Measurements from ENCODE around the gene CCDC191. TPM values are rescaled to one million over a fixed set of nuclear protein-coding genes. Genes with fewer than 3 reads are reported as not detected.

The CCDC191 gene
- total RNA-seq: 6.6 TPM

GRCh38 chr3:114056130-114057010 lies at the start of gene CCDC191, which contains the start of gene QTRT2:
CCDC191 (minus strand) TSS chr3:114056526; CDS start chr3:114056466, 60 bp downstream.
QTRT2 (plus strand) TSS chr3:114056737; CDS start chr3:114065258, 8,521 bp downstream.
- DNase-seq: peak; percentile 98

- DNase-seq: no peak
Measured at GRCh38 chr3:114104414-114104813, 48.1 kb upstream of the CCDC191 start.

GRCh38 chr3:114103858-114104257 lies 47.5 kb upstream of the CCDC191 start:
- DNase-seq: no peak

- no peak for DNase-seq
Measured at GRCh38 chr3:114103181-114103580, 46.9 kb upstream of the CCDC191 start.

GRCh38 chr3:114101101-114101500 lies 44.8 kb upstream of the CCDC191 start:
- no peak for DNase-seq

- DNase-seq: no peak
Measured at GRCh38 chr3:114095796-114096195, 39.5 kb upstream of the CCDC191 start.

GRCh38 chr3:114093596-114093995 lies 37.3 kb upstream of the CCDC191 start:
- no peak for DNase-seq

GRCh38 chr3:114093016-114093380 lies 36.7 kb upstream of the CCDC191 start:
- DNase-seq: no peak

- no peak for DNase-seq
Measured at GRCh38 chr3:114092151-114093015, 36.1 kb upstream of the CCDC191 start.

- no peak for DNase-seq
Measured at GRCh38 chr3:114089675-114090074, 33.3 kb upstream of the CCDC191 start.

GRCh38 chr3:114086356-114086755 lies 30.0 kb upstream of the CCDC191 start:
- DNase-seq: no peak

- no peak for DNase-seq
Measured at GRCh38 chr3:114083112-114083511, 26.8 kb upstream of the CCDC191 start.

- DNase-seq: no peak
Measured at GRCh38 chr3:114081037-114081436, 24.7 kb upstream of the CCDC191 start.

- DNase-seq: no peak
Measured at GRCh38 chr3:114080201-114080600, 23.9 kb upstream of the CCDC191 start.

- DNase-seq: no peak
Measured at GRCh38 chr3:114079761-114080160, 23.4 kb upstream of the CCDC191 start.

- DNase-seq: no peak
Measured at GRCh38 chr3:114078126-114078525, 21.8 kb upstream of the CCDC191 start.

GRCh38 chr3:114076711-114077110 lies 20.4 kb upstream of the CCDC191 start:
- DNase-seq: no peak

GRCh38 chr3:114071786-114072185 lies 15.5 kb upstream of the CCDC191 start:
- no peak for DNase-seq

GRCh38 chr3:114068336-114068735 lies 12.0 kb upstream of the CCDC191 start:
- no peak for DNase-seq

GRCh38 chr3:114067804-114068203 lies 11.5 kb upstream of the CCDC191 start:
- no peak for DNase-seq

- DNase-seq: no peak
Measured at GRCh38 chr3:114060906-114061655, 4.8 kb upstream of the CCDC191 start.

GRCh38 chr3:114058646-114059045 lies 2.3 kb upstream of the CCDC191 start:
- no peak for DNase-seq

- no peak for DNase-seq
Measured at GRCh38 chr3:114057011-114057347, 653 bp upstream of the CCDC191 start.

Measured in occipital lobe (tissue), 2 donors.